Astrocyte (in vitro differentiated cells and primary cell): ENCODE data around the gene C6orf141. TPM values are rescaled to one million over a fixed set of nuclear protein-coding genes. Genes with fewer than 3 reads are reported as not detected.

Experiments
- DNase-seq: peaks from one replicate; pipeline ENCODE4 v3.0.0-alpha.2; 2010; ENCODE audit warnings: low read depth
- FAIRE-seq: peaks from 2 replicates; lab custom pipeline; 2011; peaks lifted over from hg19 to GRCh38; lab: Jason Lieb, UNC
- H2AFZ ChIP-seq: 2 replicates; pipeline ENCODE4 v1.6.0; 2012; ENCODE audit warnings: low read depth, low read length, inconsistent platforms
- H3K27ac ChIP-seq: 2 replicates; pipeline ENCODE4 v1.5.1; 2011; ENCODE audit warnings: low read depth, low read length, inconsistent platforms
- H3K27me3 ChIP-seq: 2 replicates; pipeline ENCODE4 v1.6.0; 2011; ENCODE audit warnings: low read length, inconsistent platforms; ENCODE audit not compliant: insufficient read depth
- H3K36me3 ChIP-seq: 2 replicates; pipeline ENCODE4 v1.5.1; 2011; ENCODE audit warnings: low read length, inconsistent platforms; ENCODE audit not compliant: insufficient read depth
- H3K4me1 ChIP-seq: 2 replicates; pipeline ENCODE4 v1.5.1; 2011; ENCODE audit warnings: low read length, inconsistent platforms; ENCODE audit not compliant: insufficient read depth
- H3K4me2 ChIP-seq: 2 replicates; pipeline ENCODE4 v1.6.0; 2012; ENCODE audit warnings: low read length, inconsistent platforms
- H3K4me3 ChIP-seq: 2 replicates; pipeline ENCODE4 v1.5.1; 2011; ENCODE audit warnings: low read depth, mild to moderate bottlenecking, low read length, inconsistent platforms; ENCODE audit not compliant: insufficient read depth
- H3K79me2 ChIP-seq: 2 replicates; pipeline ENCODE4 v1.6.0; 2012; ENCODE audit warnings: mild to moderate bottlenecking, low read length, inconsistent platforms; ENCODE audit not compliant: insufficient read depth
- H3K9ac ChIP-seq: 2 replicates; pipeline ENCODE4 v1.6.0; 2012; ENCODE audit warnings: mild to moderate bottlenecking, low read length, inconsistent platforms
- H3K9me3 ChIP-seq: 2 replicates; pipeline ENCODE4 v1.5.1; 2012; ENCODE audit warnings: low read depth, mild to moderate bottlenecking, low read length, inconsistent platforms; ENCODE audit not compliant: insufficient read depth
- H4K20me1 ChIP-seq: 2 replicates; pipeline ENCODE4 v1.6.0; 2012; ENCODE audit warnings: low read length, inconsistent platforms; ENCODE audit not compliant: insufficient read depth
- H3K27ac Mint-ChIP-seq: one replicate; pipeline ENCODE4 v1.8.0; 2021; ENCODE audit warnings: mild to moderate bottlenecking, mixed read lengths; ENCODE audit not compliant: unreplicated experiment
- H3K27me3 Mint-ChIP-seq: one replicate; pipeline ENCODE4 v1.8.0; 2021; ENCODE audit warnings: low read depth, mixed read lengths; ENCODE audit not compliant: unreplicated experiment
- H3K36me3 Mint-ChIP-seq: one replicate; pipeline ENCODE4 v1.8.0; 2021; ENCODE audit warnings: low read depth, mixed read lengths; ENCODE audit not compliant: unreplicated experiment
- H3K4me1 Mint-ChIP-seq: one replicate; pipeline ENCODE4 v1.8.0; 2021; ENCODE audit warnings: low read depth, mixed read lengths; ENCODE audit not compliant: unreplicated experiment
- H3K4me3 Mint-ChIP-seq: one replicate; pipeline ENCODE4 v1.8.0; 2021; ENCODE audit warnings: mild to moderate bottlenecking, moderate library complexity, mixed read lengths; ENCODE audit not compliant: unreplicated experiment
- H3K9me3 Mint-ChIP-seq: one replicate; pipeline ENCODE4 v1.8.0; 2021; ENCODE audit warnings: mild to moderate bottlenecking, mixed read lengths; ENCODE audit not compliant: unreplicated experiment
- EZH2 ChIP-seq: IDR thresholded peaks from 2 replicates; pipeline ENCODE4 v1.6.1; 2012; ENCODE audit warnings: mild to moderate bottlenecking, low read length, inconsistent platforms; ENCODE audit not compliant: insufficient read depth
- total RNA-seq: library from RNA; stranded (reverse); gene quantifications from 2 replicates; pipeline ENCODE4 v1.2.1, GENCODE V29; 2021
- TF ChIP-seq, protein P1 (sequence below): IDR thresholded peaks from 2 replicates; pipeline ENCODE4 v1.5.1; 2011; ENCODE audit warnings: low read depth, mild to moderate bottlenecking, inconsistent platforms, low read length, moderate library complexity; ENCODE audit not compliant: insufficient read depth

C6orf141 gene
- total RNA-seq, 1 donor from 2014 or later = 4.6 TPM

DNA sequence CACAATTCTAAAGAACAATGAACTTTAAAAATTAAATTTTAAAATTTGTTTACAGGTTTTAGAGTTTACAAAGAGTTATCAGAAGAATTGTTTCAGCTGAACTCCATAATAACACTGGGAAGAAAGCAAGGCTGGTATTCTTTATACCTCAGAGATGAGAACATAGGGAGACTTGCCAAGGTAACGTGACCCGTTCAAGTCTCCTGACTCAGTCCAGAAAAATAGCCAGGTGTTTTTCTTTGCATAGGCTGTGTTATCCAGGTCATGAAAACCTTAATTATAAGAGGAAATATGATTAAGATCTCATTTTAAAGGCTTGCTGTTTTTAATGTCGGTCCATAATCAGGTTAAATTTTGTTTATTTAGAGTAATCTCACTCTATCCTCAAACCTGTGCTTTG lies 8.5 kb upstream of the C6orf141 start:
- DNase-seq = no peak
- Mint-ChIP-seq H3K27ac (peak overlapping the region; percentile 91), H3K4me1 (peaks cover 8% of the 10 kb centered on the region), H3K36me3 (no peaks in the 10 kb centered on the region), H3K4me3 (no peak overlapping the region), H3K27me3 (no peaks in the 10 kb centered on the region), H3K9me3 (no peaks in the 10 kb centered on the region)
- Histone ChIP-seq H3K9ac (peak overlapping the region; percentile 63), H3K27me3 (no peaks in the 10 kb centered on the region), H3K4me3 (no peak overlapping the region), H4K20me1 (no peaks in the 10 kb centered on the region), H3K4me2 (peak overlapping the region; percentile 63), H3K36me3 (no peaks in the 10 kb centered on the region), H3K9me3 (no peaks in the 10 kb centered on the region), H3K79me2 (no peaks in the 10 kb centered on the region), H3K27ac (peak overlapping the region; percentile 75), H3K4me1 (peaks cover 8% of the 10 kb centered on the region), H2AFZ (no peak overlapping the region)
- FAIRE-seq = no peak
- no peak for TF ChIP-seq EZH2
- TF ChIP-seq, protein P1, sequence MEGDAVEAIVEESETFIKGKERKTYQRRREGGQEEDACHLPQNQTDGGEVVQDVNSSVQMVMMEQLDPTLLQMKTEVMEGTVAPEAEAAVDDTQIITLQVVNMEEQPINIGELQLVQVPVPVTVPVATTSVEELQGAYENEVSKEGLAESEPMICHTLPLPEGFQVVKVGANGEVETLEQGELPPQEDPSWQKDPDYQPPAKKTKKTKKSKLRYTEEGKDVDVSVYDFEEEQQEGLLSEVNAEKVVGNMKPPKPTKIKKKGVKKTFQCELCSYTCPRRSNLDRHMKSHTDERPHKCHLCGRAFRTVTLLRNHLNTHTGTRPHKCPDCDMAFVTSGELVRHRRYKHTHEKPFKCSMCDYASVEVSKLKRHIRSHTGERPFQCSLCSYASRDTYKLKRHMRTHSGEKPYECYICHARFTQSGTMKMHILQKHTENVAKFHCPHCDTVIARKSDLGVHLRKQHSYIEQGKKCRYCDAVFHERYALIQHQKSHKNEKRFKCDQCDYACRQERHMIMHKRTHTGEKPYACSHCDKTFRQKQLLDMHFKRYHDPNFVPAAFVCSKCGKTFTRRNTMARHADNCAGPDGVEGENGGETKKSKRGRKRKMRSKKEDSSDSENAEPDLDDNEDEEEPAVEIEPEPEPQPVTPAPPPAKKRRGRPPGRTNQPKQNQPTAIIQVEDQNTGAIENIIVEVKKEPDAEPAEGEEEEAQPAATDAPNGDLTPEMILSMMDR = no peak

DNA sequence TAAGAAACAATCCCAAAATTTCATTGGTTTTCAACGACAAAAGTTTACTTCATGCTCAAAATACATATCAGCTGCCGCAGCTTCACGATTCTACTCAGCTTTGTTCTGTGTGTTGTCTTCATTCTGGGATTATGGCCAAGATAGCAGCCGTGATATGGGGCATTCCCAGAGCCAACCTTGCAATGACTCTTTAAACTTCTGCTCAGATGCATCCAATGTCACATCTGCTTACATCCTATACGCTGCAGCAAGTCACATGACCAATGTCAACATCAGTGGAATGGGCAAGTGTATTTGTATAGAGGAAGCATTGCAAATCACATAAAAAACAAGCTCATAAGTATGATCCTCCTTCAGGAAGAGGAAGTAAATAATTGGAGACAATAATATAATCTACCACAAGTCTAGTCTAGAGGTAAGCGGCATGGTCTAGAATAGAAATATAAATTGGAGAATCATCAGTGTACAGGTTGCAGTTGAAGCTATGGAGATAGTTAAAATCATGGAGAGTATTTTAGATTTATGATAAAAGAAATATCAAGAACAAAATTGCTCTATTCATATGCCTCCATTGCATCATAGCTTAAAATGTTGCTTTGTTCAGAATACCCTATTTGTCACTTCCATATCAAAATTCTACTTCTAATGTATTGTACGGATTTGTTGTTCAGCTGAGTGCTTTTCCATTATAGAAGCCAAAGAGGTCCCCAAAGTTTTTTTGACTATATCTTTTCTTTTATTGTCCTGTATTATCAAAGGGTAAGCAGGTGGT lies 7.2 kb upstream of the C6orf141 start:
- no peak overlapping the region for H3K9ac ChIP-seq
- H3K4me3 ChIP-seq = no peak overlapping the region
- no peaks in the 10 kb centered on the region for H3K9me3 ChIP-seq
- Mint-ChIP-seq H3K36me3 (no peaks in the 10 kb centered on the region), H3K27me3 (no peaks in the 10 kb centered on the region), H3K9me3 (no peaks in the 10 kb centered on the region), H3K27ac (no peak overlapping the region), H3K4me3 (no peak overlapping the region), H3K4me1 (peaks cover 8% of the 10 kb centered on the region)
- no peak overlapping the region for H3K27ac ChIP-seq
- TF ChIP-seq, protein P1 = no peak
- TF ChIP-seq EZH2 = no peak
- FAIRE-seq (no peak), DNase-seq (no peak)
- no peaks in the 10 kb centered on the region for H3K36me3 ChIP-seq
- no peak overlapping the region for H2AFZ ChIP-seq
- no peak overlapping the region for H3K4me2 ChIP-seq
- no peaks in the 10 kb centered on the region for H3K79me2 ChIP-seq
- no peaks in the 10 kb centered on the region for H3K27me3 ChIP-seq
- no peaks in the 10 kb centered on the region for H4K20me1 ChIP-seq
- H3K4me1 ChIP-seq = peaks cover 8% of the 10 kb centered on the region

DNA sequence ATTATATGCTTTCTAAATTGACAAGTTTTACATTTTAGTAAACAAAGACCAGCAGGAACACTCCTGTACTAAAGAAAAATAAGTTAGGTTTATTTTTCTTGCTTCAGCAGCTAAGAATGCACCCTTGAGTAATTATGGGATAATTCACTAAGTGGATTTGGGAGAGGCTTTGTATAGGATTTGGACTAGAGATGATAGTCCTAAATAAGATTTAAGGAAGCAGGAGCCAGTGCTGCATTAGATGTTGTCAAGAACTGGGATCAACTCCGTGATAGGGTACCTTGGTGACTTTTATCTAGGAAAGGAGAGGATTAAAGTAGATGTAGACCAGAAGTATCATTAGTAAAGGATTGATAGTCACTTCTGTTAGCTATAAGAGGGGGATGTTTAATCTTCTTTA lies 4.1 kb upstream of the C6orf141 start:
- Mint-ChIP-seq H3K4me3 (no peak overlapping the region), H3K9me3 (no peaks in the 10 kb centered on the region), H3K36me3 (no peaks in the 10 kb centered on the region), H3K27me3 (peaks cover 9% of the 10 kb centered on the region), H3K4me1 (peaks cover 4% of the 10 kb centered on the region), H3K27ac (no peak overlapping the region)
- no peak overlapping the region for H3K4me2 ChIP-seq
- H3K4me3 ChIP-seq = no peak overlapping the region
- H3K9me3 ChIP-seq = no peaks in the 10 kb centered on the region
- H3K9ac ChIP-seq = no peak overlapping the region
- no peaks in the 10 kb centered on the region for H4K20me1 ChIP-seq
- peaks cover 11% of the 10 kb centered on the region for H3K4me1 ChIP-seq
- H3K36me3 ChIP-seq = no peaks in the 10 kb centered on the region
- no peak overlapping the region for H2AFZ ChIP-seq
- no peak overlapping the region for H3K27ac ChIP-seq
- H3K27me3 ChIP-seq = no peaks in the 10 kb centered on the region
- DNase-seq = no peak
- no peak for FAIRE-seq
- peaks cover 11% of the 10 kb centered on the region for H3K79me2 ChIP-seq
- TF ChIP-seq, protein P1 = no peak
- TF ChIP-seq EZH2 = no peak
